Inferior parietal cortex (tissue), 1 donor: Measurements from ENCODE around the gene MIPOL1.
"Not testable (repeated sequence)": the region's sequence is repeated elsewhere in the genome, so short reads cannot be mapped to it uniquely, and the experiment has no call there.

Experiments
- DNase-seq: peaks from one replicate; pipeline ENCODE4 v3.0.0-alpha.2; 2016; ENCODE audit errors: extremely low spot score

The MIPOL1 gene

DNA sequence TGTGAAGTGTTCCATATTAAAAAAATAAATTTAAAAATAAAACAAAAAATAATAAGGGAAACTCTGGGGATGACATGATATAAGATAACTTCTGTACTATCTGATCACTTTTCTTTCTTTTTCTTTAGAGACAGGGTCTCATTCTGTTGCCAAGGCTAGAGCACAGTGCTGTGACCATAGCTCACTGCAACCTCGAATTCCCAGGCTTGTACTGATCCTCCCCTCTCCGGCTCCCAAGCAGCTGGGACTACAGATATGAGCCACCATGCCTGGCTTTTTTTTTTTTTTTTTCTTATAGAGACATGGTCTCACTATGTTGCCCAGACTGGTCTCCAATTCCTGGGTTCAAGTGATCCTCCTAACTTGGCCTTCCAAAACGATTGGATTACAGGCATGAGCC, 10.4 kb upstream of the MIPOL1 start:
- DNase-seq = no peak

DNA sequence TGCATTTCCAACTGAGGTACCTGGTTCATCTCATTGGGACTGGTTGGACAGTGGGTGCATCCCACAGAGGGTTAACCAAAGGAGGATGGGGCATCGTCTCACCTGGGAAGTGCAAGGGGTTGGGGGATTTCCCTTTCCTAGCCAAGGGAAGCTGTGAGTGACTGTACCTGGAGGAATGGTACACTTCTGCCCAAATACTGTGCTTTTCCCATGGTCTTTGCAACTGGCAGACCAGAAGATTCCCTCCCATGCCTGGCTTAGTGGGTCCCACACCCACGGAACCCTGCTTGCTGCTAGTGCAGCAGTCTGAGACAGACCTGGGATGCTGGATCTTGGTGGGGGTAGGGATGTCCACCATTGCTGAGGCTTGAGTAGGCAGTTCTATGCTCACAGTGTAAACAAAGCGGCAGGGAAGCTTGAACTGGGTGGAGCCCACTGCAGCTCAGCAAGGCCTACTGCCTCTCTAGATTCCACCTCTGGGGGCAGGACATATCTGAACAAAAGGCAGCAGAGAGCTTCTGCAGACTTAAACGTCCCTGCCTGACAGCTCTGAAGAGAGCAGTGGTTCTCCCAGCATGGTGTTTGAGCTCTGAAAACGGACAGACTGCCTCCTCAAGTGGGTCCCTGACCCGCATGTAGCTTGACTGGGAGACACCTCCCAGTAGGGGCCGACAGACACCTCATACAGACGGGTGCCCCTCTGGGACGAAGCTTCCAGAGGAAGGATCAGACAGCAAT, 9.7 kb upstream of the MIPOL1 start:
- not testable (repeated sequence) for DNase-seq

DNA sequence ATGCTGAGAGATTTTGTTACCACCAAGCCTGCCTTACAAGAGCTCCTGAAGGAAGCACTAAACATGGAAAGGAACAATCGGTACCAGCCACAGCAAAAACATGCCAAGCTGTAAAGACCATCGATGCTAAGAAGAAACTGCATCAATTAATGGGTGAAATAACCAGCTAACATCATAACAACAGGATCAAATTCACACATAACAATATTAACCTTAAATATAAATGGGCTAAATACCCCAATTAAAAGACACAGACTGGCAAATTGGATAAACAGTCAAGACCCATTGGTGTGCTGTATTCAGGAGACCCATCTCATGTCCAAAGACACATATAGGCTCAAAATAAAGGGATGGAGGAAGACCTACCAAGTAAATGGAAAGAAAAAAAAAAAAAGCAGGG, 8.0 kb upstream of the MIPOL1 start:
- DNase-seq = not testable (repeated sequence)

DNA sequence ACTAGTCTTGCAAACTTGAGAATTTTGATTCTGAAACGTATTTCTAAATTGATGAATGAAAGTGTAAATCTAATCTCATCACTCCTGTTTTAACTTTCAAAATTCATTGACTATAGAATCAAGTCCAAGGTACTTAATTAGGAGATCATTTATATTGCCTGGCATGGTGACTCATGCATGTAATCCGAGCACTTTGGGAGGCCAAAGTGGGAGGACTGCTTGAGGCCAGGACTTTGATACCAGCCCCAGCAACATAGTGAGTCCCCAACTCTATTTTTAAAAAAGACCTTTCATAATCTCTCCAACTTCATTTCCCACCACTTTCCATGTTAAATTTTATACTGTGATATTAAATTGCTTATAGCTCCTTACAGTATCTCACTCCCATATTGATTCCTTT, 3.0 kb upstream of the MIPOL1 start:
- no peak for DNase-seq

DNA sequence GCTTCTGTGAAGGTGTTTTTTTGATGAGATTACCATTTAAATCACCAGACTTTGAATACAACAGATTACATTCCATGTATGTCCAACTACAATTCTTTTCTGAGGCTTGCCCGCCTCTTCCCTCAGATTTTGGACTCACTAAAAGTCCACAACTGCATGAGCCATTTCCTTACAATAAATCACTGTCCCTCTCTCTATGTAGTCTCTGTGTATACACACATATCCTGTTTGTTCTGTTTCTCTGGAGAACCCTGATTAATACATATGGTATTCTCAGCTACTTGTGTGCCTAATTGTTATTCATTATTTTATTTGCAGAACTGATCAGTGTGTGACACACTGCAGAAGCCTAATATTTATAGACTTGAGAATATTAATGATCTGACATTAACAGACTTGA, 2.4 kb upstream of the MIPOL1 start:
- DNase-seq = no peak

DNA sequence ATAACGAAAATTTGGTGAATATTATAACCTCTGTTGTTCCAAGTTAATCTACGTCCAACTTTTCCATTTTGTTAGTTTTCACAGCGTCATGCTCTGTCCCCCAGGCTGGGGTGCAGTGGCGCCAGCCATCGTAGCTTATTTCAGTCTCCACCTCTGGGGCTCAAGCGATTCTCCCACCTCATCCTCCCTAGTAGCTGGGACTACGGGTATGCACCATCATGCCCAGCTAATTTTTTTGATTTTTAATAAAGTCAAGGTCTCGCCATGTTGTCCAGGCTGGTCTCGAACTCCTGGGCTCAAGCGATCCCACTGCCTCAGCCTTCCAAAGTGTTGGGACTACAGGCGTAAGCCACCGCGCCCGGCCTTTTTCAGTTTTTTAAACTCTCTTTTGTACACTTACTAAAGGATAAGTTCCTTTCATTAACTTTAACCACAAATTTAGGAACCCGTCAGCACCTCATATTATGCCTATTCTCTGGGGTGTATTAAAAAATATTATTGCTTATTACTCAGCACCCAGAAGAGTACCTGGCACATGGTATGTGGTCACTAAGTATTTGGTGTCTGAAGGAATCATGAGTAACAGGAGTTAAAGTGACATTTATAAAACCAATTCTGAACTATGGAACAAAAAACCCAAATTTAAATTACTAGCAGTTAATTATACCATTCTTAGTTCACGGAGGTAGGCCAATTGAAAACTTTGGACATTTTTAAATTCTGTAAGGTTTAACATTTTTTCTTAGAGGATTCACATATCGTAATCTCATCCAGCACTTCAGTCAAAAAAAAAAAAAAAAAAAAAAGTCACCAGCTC, 925 bp upstream of the MIPOL1 start:
- DNase-seq = no peak

DNA sequence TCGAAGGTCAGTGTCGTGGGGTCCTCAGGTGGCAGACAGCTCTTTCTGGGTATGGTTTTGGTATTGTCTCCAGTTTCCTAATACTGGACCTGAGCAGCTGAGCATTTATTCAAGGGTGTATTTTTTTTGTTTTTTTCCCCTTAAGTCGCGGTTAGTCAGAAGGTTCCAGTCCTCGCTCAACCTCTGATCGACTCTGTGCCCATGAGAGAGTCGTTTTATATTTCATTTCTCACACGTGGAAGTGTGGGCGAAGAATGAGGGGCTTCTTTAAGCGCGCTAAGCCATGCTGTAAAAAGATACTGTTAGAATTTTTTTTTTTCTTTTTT, 499 bp downstream of the MIPOL1 start:
- DNase-seq = no peak

DNA sequence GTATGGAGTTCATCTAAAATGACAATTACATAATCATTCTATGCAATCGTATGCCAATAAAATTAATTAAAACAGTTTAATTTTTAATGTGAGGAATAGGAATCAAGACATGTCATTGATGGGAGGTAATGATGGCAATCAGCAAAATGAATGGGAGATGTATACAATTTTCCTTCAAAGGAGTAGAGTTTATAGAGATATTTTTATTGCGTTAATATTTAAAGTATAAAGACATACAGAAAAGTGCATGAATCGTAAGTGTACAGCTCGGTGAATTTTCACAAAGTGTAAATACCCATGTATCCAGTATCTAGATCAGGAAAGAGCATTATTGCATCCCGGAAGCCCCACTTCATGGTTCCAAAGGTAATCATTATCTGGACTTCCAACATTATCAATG, 1.2 kb downstream of the MIPOL1 start:
- no peak for DNase-seq

DNA sequence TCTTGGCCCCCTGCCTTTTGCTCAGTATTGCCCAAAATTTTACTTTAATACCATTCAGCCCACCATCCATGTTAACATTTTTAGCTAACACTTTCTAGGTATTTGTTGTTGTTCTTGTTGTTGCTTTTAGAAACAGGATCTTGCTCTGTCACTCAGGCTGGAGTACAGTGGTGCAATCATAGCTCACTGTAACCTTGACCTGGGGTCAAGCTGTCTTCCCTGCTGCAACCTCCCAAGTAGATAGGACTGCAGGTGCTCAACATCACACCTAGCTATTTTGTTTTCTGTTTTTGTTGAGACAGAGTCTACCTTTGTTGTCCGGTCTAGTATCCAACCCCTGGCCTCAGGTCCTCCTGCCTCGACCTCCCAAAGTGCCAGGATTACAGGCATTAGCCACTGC, 4.0 kb downstream of the MIPOL1 start:
- DNase-seq = no peak

DNA sequence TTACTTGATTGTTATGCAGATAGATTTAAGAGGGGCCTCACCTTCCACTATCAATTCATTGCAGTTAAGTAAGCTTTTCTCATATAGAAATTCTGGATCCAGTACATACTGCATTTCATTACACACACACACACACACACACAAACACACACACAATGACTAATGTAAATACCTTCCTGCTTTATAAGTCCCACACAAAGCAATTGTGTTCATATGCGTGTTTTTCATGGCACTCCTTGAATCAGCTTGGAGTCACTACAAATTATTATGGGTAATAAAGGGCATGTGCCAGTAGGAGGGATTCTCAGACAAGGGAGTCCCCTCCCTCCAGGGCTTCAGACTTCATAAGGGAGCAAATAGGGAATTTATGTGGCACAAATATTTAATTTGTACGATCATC, 4.5 kb downstream of the MIPOL1 start:
- DNase-seq = no peak

DNA sequence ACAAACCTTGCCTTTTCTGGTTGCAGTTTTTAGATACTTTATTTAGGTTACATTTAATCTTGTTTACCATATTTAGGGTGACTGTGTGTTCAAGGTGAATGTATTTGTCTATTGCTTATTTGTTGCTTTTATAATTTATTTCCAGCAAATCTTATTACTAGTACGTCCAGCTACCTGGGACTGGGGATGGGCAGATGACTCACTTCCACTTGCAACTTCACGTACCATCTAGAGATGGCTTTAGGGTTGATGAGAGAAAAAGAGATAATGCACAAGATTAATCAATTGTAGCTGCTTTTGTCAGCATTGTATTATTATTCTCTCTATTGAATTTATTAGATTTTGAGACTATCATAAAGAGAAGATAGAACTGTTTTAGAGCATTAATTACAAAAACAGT, 5.1 kb downstream of the MIPOL1 start:
- DNase-seq = no peak

DNA sequence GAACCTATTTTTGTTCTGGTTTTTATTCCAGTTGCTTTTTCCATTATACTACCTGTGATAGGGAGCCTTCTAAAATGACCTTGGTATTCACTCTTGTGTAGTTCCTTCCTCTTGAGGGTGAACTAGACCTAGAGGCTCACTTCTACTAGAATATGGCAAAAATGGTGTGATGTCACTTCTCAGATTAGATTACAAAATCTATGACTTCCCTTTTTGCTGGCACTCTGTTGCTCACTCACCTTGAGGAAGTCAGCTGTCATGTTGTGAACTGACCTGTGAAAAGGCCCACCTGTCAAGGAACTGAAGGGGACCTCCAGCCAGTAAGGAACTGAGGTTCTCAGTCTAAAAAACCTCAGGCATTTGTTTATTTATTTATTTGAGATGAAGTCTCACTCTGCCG, 5.7 kb downstream of the MIPOL1 start:
- no peak for DNase-seq

DNA sequence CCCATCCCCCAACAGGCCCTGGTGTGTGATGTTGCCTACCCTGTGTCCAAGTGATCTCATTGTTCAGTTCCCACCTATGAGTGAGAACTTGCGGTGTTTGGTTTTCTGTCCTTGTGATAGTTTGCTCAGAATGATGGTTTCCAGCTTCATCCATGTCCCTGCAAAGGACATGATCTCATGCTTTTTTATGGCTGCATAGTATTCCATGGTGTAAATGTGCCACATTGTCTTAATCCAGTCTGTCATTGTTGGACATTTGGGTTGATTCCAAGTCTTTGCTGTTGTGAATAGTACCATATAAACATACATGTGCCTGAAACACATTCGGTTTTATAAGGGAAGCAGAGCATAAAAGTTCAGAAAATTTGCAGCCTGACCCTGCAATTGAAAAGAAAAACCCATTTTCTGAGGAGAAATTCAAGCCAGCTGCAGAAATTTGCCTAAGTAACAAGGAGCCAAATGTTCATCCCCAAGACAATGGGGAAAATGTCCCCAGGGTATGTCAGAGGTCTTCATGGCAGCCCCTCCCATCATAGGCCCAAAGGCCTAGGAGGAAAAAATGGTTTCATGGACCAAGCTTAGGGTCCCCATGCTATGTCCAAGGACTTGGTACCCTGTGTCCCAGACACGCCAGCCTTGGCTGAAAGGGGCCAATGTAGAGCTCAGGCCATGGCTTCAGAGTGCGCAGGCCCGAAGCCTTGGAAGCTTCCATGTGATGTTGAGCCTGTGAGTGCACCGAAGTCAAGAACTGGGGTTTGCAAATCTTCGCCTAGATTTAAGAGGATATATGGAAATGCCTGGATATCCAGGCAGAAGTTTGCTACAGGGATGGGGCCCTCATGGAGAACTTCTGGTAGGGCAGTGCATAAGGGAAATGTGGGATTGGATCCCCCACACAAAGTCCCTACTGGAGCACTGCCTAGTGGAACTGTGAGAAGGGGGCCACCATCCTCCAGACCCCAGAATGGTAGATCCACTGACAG, 8.2 kb downstream of the MIPOL1 start:
- DNase-seq = not testable (repeated sequence)

DNA sequence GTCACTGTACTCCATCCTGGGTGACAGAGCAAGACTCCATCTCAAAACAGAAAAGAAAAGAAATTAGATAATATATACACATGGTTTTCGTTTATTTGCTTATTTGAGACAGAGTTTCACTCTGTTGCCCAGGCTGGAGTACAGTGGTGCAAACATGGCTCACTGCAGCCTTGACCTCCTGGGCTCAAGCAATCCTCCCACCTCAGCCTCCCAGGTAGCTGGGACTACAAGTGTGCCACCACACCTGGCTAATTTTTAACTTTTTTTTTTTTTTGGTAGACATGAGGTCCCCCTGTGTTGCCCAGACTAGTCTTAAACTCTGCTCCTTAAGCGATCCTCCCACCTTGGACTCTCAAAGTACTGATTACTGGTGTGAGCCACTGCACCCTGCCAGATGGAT, 11.9 kb downstream of the MIPOL1 start:
- DNase-seq = not testable (repeated sequence)

DNA sequence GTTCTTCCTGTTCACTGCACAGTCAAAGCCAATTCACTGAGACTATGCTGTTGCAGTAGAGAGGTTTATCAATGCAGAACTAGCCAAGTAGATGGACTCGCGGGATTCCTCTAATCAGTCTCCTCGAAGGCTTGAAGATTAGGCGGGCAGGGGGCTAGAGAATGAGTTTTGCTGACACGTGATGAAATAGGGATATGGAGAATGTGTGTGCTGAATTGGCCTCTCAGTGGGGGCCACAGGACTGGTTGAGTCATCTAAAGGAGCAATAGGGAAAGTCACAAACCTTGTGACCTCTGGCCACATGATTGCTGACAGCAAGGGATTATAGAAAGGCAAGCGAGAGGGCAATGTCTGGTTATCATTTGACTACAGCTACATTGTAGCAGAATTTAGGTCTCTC, 12.7 kb downstream of the MIPOL1 start:
- DNase-seq = no peak

DNA sequence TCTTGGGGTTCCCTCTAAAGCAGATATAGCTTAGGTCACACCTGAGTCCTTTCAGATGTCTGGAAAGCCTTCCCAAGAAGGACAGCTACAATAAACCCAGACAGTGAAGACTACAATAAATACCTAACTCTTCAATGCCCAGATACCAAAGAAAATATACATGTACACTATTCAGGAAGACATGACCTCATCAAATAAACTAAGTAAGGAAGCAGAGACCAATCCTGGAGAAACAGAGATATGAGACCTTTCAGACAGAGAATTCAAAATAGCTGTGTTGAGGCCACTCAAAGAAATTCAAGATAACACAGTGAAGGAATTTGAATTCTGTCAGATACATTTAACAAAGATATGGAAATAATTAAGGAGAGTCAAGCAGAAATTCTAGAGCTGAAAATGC, 15.3 kb downstream of the MIPOL1 start:
- no peak for DNase-seq

DNA sequence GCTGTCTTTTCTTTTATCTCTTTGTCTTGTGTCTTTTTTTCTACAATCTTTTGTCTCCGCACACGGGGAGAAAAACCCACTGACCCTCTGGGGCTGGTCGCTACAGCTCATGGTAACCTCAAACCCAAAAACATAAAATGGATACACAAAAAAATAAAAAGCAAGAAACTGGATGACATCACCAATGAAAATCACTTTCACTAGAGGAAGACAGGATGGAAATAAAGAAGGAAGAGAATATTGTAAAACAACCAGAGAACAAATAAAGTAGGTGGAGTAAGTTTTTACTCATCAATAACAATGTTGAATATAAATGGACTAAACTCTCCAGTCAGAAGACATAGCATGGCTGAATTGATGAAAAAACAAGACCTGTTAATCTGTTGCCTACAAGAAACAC, 17.6 kb downstream of the MIPOL1 start:
- DNase-seq = no peak

DNA sequence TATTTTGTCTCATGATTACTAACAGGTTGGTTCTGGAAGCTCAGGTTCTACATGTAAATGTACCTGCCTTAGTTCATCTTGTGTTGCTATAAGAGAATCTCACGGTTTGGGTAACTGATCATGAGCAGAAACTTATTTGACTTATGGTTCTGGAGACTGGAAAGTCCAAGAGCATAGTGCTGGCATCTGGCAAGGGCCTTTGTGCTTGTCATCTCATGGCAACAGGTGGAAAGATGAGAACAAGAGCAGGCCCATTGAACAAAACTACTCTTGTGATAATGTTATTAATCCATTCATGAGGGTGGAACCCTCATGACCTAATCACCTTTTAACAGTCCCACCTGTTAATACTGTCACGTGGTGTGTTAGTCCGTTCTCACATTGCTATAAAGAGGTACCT, 23.3 kb downstream of the MIPOL1 start:
- DNase-seq = no peak

DNA sequence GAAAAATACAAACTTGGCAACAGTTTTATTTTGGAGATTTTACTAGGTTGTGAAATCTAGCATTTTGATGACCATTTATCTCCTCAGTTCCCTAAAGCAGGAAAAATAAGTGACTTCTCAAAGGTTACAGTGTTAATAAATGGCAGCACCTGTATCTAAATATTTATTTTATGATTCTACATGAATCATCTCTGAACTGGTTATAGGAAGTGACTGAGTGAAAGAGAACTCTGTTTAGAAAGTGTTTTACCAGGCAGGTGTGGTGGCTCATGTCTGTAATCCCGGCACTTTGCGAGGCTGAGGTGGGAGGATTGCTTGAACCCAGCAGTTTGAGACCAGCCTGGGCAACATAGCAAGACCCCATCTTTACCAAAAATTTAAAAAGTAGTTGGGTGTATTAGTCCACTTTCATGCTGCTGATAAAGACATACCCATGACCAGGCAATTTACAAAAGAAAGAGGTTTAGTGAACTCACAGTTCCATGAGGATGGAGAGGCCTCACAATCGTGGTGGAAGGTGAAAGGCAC, 26.3 kb downstream of the MIPOL1 start:
- no peak for DNase-seq

DNA sequence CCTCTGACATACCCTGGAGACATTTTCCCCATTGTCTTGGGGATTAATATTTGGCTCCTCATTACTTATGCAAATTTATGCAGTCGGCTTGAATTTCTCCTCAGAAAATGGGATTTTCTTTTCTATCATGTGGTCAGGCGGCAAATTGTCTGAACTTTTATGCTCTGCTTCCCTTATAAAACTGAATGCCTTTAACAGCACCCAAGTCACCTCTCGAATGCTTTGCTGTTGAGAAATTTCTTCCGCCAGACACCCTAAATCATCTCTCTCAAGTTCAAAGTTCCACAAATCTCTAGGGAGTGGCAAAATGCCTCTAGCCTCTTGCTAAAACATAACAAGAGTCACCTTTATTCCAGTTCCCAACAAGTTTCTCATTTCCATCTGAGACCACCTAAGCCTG, 27.9 kb downstream of the MIPOL1 start:
- not testable (repeated sequence) for DNase-seq

DNA sequence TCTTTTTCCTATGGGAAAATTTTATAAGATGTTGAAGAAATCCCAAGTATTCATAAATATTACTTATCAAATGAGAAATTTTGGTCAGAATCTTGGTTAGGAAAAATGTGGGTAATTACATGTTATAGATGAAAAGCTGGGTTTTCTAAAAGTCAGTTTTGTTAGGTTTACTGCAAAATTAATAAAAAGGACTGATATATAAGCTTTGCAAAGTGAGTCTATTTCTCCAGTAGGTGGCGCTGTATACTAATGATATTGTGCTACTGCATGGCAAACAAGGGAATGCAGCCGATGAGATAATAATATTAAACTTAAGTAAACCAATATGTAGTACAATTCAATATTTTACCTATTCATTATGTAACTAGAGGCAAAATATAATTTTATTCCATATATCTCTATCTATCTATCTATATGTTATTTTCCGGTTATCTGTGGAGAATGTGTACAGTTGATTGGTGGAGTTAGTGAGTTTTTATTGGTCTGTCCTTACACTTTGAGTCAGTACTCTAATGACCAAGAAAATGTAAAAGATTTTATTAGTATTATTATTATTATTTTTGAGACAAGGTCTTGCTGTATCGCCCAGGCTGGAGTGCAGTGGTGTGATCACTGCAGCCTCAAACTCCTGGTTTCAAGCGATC, 32.9 kb downstream of the MIPOL1 start:
- DNase-seq = peak; percentile 81
